ENCODE data around the gene CDA.

- TF ChIP-seq CTCF (IDR thresholded peaks at IDR 0.05): no peak
- no peak for TF ChIP-seq POLR2A (IDR thresholded peaks at IDR 0.05)
- no peak for TF ChIP-seq POLR2AphosphoS5 (IDR thresholded peaks at IDR 0.05; ENCODE audit: insufficient read depth in 1 of 2, low read depth in 1 of 2)
These were observed 23.4 kb downstream of the CDA start for GRCh38 chr1:20612221-20612746.
